CD4-positive, alpha-beta T cell (primary cell): ENCODE results near the gene CD40. TPM values are rescaled to one million over a fixed set of nuclear protein-coding genes. Genes with fewer than 3 reads are reported as not detected.

Source experiments
- ATAC-seq: fragments of 200-7000 bp; cut with Tn5 transposase; one replicate; pipeline ENCODE4 v1.10.0; 2022; ENCODE audit warnings: mild to moderate bottlenecking; ENCODE audit not compliant: poor library complexity
- CTCF ChIA-PET: fragments of 350-600 bp; sonication (Branson Sonifier 250); formaldehyde crosslinking; loops from one replicate; lab custom pipeline; 2021; ENCODE audit warnings: antibody characterized with exemption, inconsistent platforms; lab: Charles Lee
- POLR2A ChIA-PET: fragments of 350-600 bp; sonication (Branson Sonifier 250); formaldehyde crosslinking; loops from one replicate; lab custom pipeline; 2021; ENCODE audit warnings: antibody characterized with exemption, inconsistent platforms; lab: Charles Lee
- DNase-seq, 14 experiments: peaks; one replicate each; pipeline ENCODE4 v3.0.0-alpha.2; 2013 to 2020; ENCODE audit warnings: mixed read lengths in 2 of 14
- H3K27ac ChIP-seq, 2 donors: one replicate each; pipeline versions ENCODE4 v1.5.1 to v1.7.0; 2013; ENCODE audit warnings: low read length in 2 of 2, low read depth in 1 of 2, mild to moderate bottlenecking in 1 of 2
- H3K27me3 ChIP-seq, 2 experiments: 1 replicate in 1 of 2; 2 replicates in 1 of 2; pipeline versions ENCODE4 v1.6.1 to v1.7.0; 2013; ENCODE audit warnings: low read length in 2 of 2, control low read depth in 1 of 2, mild to moderate bottlenecking in 1 of 2, moderate library complexity in 1 of 2; ENCODE audit not compliant: insufficient read depth in 2 of 2, control insufficient read depth in 1 of 2
- H3K36me3 ChIP-seq: one replicate; pipeline ENCODE4 v1.6.1; 2013; ENCODE audit warnings: low read length, control low read depth; ENCODE audit not compliant: insufficient read depth
- H3K4me1 ChIP-seq: one replicate; pipeline ENCODE4 v1.6.1; 2013; ENCODE audit warnings: low read length, control low read depth; ENCODE audit not compliant: insufficient read depth
- H3K4me3 ChIP-seq: one replicate; pipeline ENCODE4 v1.5.1; 2013; ENCODE audit warnings: mild to moderate bottlenecking, low read length, moderate library complexity
- H3K9me3 ChIP-seq, 2 experiments: 1 replicate in 1 of 2; 2 replicates in 1 of 2; pipeline versions ENCODE4 v1.6.1 to v1.7.0; 2013; ENCODE audit warnings: low read length in 2 of 2, mild to moderate bottlenecking in 2 of 2, control low read depth in 1 of 2, moderate library complexity in 1 of 2; ENCODE audit not compliant: control insufficient read depth in 1 of 2, insufficient read depth in 1 of 2
- H3K27ac Mint-ChIP-seq: one replicate; pipeline ENCODE4 v1.8.0; 2020; ENCODE audit warnings: mixed read lengths
- H3K27me3 Mint-ChIP-seq: one replicate; pipeline ENCODE4 v1.8.0; 2021; ENCODE audit warnings: mixed read lengths
- H3K36me3 Mint-ChIP-seq: one replicate; pipeline ENCODE4 v1.8.0; 2021; ENCODE audit warnings: low read depth, mixed read lengths
- H3K4me1 Mint-ChIP-seq: one replicate; pipeline ENCODE4 v1.8.0; 2021; ENCODE audit warnings: low read depth, mixed read lengths
- H3K4me3 Mint-ChIP-seq: one replicate; pipeline ENCODE4 v1.8.0; 2020; ENCODE audit warnings: mild to moderate bottlenecking, mixed read lengths
- H3K9me3 Mint-ChIP-seq: one replicate; pipeline ENCODE4 v1.8.0; 2020; ENCODE audit warnings: mixed read lengths
- CTCF ChIP-seq: fragments of 200-600 bp; IDR thresholded peaks from one replicate; pipeline ENCODE4 v1.8.0; 2022; ENCODE audit warnings: antibody characterized with exemption, mild to moderate bottlenecking
- intact Hi-C, 2 experiments: fragments of 100-400 bp; cut with DNase I in 1 of 2; cut with micrococcal nuclease in 1 of 2; formaldehyde crosslinking; loops; one replicate each; pipeline versions ENCODE4 v1.15.1 to v1.9.0; 2023 to 2025; cut with DNase I, micrococcal nuclease
- total RNA-seq, 174 experiments: library from RNA in 2 of 174; stranded (reverse) in 2 of 174; gene quantifications; one replicate each; pipeline ENCODE4 v1.2.3 and lab custom pipeline; 2021 to 2026

CD40 gene
- total RNA-seq, 2 experiments from 2014 or later, result 1.0 to 1.2 TPM

- no peak overlapping the region for H3K27ac Mint-ChIP-seq
- POLR2A ChIA-PET, result no interaction called here
- H3K27ac ChIP-seq, result no peak overlapping the region
Observed at GRCh38 chr20:46130534-46130933, 12.4 kb downstream of the CD40 start.

GRCh38 chr20:46131396-46131795, 13.3 kb downstream of the CD40 start:
- CTCF ChIA-PET, result no interaction called here
- Mint-ChIP-seq H3K36me3 (no peaks in the 10 kb centered on the region), H3K27me3 (peaks cover 56% of the 10 kb centered on the region), H3K27ac (no peak overlapping the region), H3K4me1 (no peaks in the 10 kb centered on the region), H3K9me3 (no peaks in the 10 kb centered on the region), H3K4me3 (no peak overlapping the region)
- no peaks in the 10 kb centered on the region for H3K9me3 ChIP-seq
- ATAC-seq, result no peak
- no peak for DNase-seq
- no peak for TF ChIP-seq CTCF
- no peak overlapping the region for H3K4me3 ChIP-seq
- H3K27ac ChIP-seq, result no peak overlapping the region
- no peaks in the 10 kb centered on the region for H3K4me1 ChIP-seq
- H3K27me3 ChIP-seq, result peaks cover 15 to 26% of the 10 kb centered on the region in 2 experiments
- no peaks in the 10 kb centered on the region for H3K36me3 ChIP-seq
- intact Hi-C loops, result loop anchor here in 1 of 2 experiments (5.0 kb wide), 1 partner anchor 551 kb away; no protein-coding TSS in a partner anchor
- POLR2A ChIA-PET, result interaction anchor here (0.6 kb wide), 1 partner anchor 47 kb away, joined by 4 read pairs; no protein-coding TSS in a partner anchor

More at GRCh38 chr20:46130534-46130933, 12.4 kb downstream of the CD40 start:
- no peaks in the 10 kb centered on the region for H3K36me3 ChIP-seq
- no peaks in the 10 kb centered on the region for H3K9me3 Mint-ChIP-seq
- no peaks in the 10 kb centered on the region for H3K4me1 Mint-ChIP-seq
- DNase-seq (no peak), ATAC-seq (no peak)
- no peaks in the 10 kb centered on the region for H3K9me3 ChIP-seq
- CTCF ChIA-PET, result no interaction called here
- H3K27me3 ChIP-seq, result peaks cover 12 to 26% of the 10 kb centered on the region in 2 experiments
- H3K4me1 ChIP-seq, result no peaks in the 10 kb centered on the region
- no peak overlapping the region for H3K4me3 ChIP-seq
- TF ChIP-seq CTCF, result no peak
- H3K27me3 Mint-ChIP-seq, result peaks cover 54% of the 10 kb centered on the region
- intact Hi-C loops, result loop anchor here in 1 of 2 experiments (5.0 kb wide), 1 partner anchor 552 kb away; no protein-coding TSS in a partner anchor
- peaks cover 3% of the 10 kb centered on the region for H3K36me3 Mint-ChIP-seq
- H3K4me3 Mint-ChIP-seq, result no peak overlapping the region

DNA sequence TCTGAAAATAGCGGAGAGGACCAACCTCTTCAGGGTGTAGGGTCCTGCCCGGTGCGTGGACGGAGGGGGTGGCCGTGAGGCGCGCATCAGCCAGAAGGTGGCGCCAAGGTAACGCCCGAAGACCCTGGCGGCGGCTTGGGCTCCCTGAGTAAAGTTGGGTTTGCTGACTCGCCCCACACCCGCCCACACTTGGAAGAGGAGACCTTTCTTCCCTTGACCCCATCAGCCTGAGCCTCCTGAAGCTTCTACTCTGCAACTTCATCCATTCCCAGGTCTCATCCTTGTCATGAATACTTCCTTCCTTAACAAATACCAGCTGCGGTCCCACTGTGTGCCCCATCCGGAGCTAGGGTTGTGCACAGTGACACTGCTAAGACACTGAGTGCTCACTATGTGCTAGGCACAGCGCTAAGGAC, 14.6 kb downstream of the CD40 start:
- Histone ChIP-seq H3K4me3 (no peak overlapping the region), H3K4me1 (no peaks in the 10 kb centered on the region), H3K27me3 (peaks cover 15 to 26% of the 10 kb centered on the region in 2 experiments), H3K36me3 (no peaks in the 10 kb centered on the region), H3K9me3 (no peaks in the 10 kb centered on the region), H3K27ac (no peak overlapping the region)
- no peaks in the 10 kb centered on the region for H3K9me3 Mint-ChIP-seq
- TF ChIP-seq CTCF, result peak; percentile 76
- no peak overlapping the region for H3K4me3 Mint-ChIP-seq
- no peak overlapping the region for H3K27ac Mint-ChIP-seq
- H3K36me3 Mint-ChIP-seq, result no peaks in the 10 kb centered on the region
- peak; percentile 26 to 73 (median 49) for DNase-seq
- intact Hi-C loops, result loop anchor here (1.0 to 5.0 kb wide), 5 partner anchors 216 to 550 kb away; no protein-coding TSS in a partner anchor
- POLR2A ChIA-PET, result no interaction called here
- ATAC-seq, result peak; percentile 68
- H3K27me3 Mint-ChIP-seq, result peaks cover 65% of the 10 kb centered on the region
- CTCF ChIA-PET, result no interaction called here
- H3K4me1 Mint-ChIP-seq, result no peaks in the 10 kb centered on the region
